HepG2 (cell line): ENCODE measurements around the gene ANXA6. TPM values are rescaled to one million over a fixed set of nuclear protein-coding genes. Genes with fewer than 3 reads are reported as not detected.

Source experiments
- AFF4 ChIP-seq: sonication (generic); formaldehyde crosslinking; IDR thresholded peaks from 2 replicates; pipeline ENCODE4 v1.4.0; 2020; ENCODE audit warnings: missing genetic modification reagents
- AHR ChIP-seq: IDR thresholded peaks from 2 replicates; pipeline ENCODE4 v1.6.1; 2018; ENCODE audit warnings: missing genetic modification reagents, missing compliant biosample characterization
- ARNT ChIP-seq: fragments of 450-650 bp; IDR thresholded peaks from 2 replicates; pipeline ENCODE4 v1.6.1; 2017
- CCAR2 ChIP-seq: fragments of 200-400 bp; formaldehyde crosslinking; optimal IDR thresholded peaks from 2 replicates; pipeline ENCODE3; 2018; ENCODE audit warnings: low read depth, mild to moderate bottlenecking, low read length, moderate library complexity
- CHCHD3 ChIP-seq: sonication (generic); formaldehyde crosslinking; IDR thresholded peaks from 2 replicates; pipeline ENCODE4 v1.8.0; 2022; ENCODE audit warnings: mild to moderate bottlenecking, missing genetic modification reagents, moderate library complexity
- MAFF ChIP-seq: IDR thresholded peaks from 2 replicates; pipeline ENCODE4 v1.6.1; 2011; ENCODE audit warnings: low read depth, low read length, improper control_type of control experiment
- MBD4 ChIP-seq: IDR thresholded peaks from 2 replicates; pipeline ENCODE4 v1.6.1; 2012; ENCODE audit warnings: low read length, inconsistent platforms, borderline replicate concordance
- ONECUT2 ChIP-seq: sonication (generic); formaldehyde crosslinking; IDR thresholded peaks from 2 replicates; pipeline ENCODE4 v1.4.0; 2020; ENCODE audit warnings: missing genetic modification reagents
- POLR2AphosphoS2 ChIP-seq: IDR thresholded peaks from 2 replicates; pipeline ENCODE4 v1.6.1; 2011; ENCODE audit warnings: low read depth, low read length, improper control_type of control experiment
- REPIN1 ChIP-seq: sonication (generic); formaldehyde crosslinking; IDR thresholded peaks from 2 replicates; pipeline ENCODE4 v1.8.0; 2022; ENCODE audit warnings: missing genetic modification reagents, low read depth, mild to moderate bottlenecking, borderline replicate concordance
- RORA ChIP-seq: sonication (generic); formaldehyde crosslinking; IDR thresholded peaks from 2 replicates; pipeline ENCODE4 v1.5.0; 2020; ENCODE audit warnings: mild to moderate bottlenecking, missing genetic modification reagents, moderate library complexity
- SALL2 ChIP-seq: sonication (generic); formaldehyde crosslinking; IDR thresholded peaks from 2 replicates; pipeline ENCODE4 v1.8.1; 2023; ENCODE audit warnings: mild to moderate bottlenecking, missing genetic modification reagents, inconsistent platforms
- SATB2 ChIP-seq: sonication (generic); formaldehyde crosslinking; IDR thresholded peaks from 2 replicates; pipeline ENCODE4 v1.5.0; 2020; ENCODE audit warnings: missing genetic modification reagents
- TBP ChIP-seq: sonication (generic); formaldehyde crosslinking; IDR thresholded peaks from 2 replicates; pipeline ENCODE4 v1.5.0; 2020; ENCODE audit warnings: missing genetic modification reagents
- TBX3 ChIP-seq: fragments of 450-650 bp; IDR thresholded peaks from 2 replicates; pipeline ENCODE4 v1.6.1; 2017; ENCODE audit warnings: antibody characterized with exemption, mild to moderate bottlenecking, inconsistent platforms, borderline replicate concordance
- ZNF362 ChIP-seq: sonication (generic); formaldehyde crosslinking; IDR thresholded peaks from 2 replicates; pipeline ENCODE4 v1.4.0; 2020; ENCODE audit warnings: missing genetic modification reagents, mild to moderate bottlenecking, borderline replicate concordance
- ZNF546 ChIP-seq: sonication (generic); formaldehyde crosslinking; conservative IDR thresholded peaks from 2 replicates; pipeline ENCODE4 v1.8.1; 2023; ENCODE audit warnings: mild to moderate bottlenecking, missing genetic modification reagents
- ZNF558 ChIP-seq: sonication (generic); formaldehyde crosslinking; IDR thresholded peaks from 2 replicates; pipeline ENCODE4 v1.9.0; 2022; ENCODE audit warnings: mild to moderate bottlenecking, missing genetic modification reagents, borderline replicate concordance
- ZNF883 ChIP-seq: sonication (generic); formaldehyde crosslinking; IDR thresholded peaks from 2 replicates; pipeline ENCODE4 v1.5.1; 2020; ENCODE audit warnings: mild to moderate bottlenecking, missing genetic modification reagents; ENCODE audit errors: not compliant biosample characterization
- polyA plus RNA-seq, 8 experiments: library from polyadenylated mRNA; depleted of rRNA in 3 of 8; stranded (reverse) in 7 of 8; unstranded in 1 of 8; fragments of >200 nt; fragmentation: Illumina TruSeq in 4 of 8; extraction: Trizol in 4 of 8; gene quantifications; 2 replicates each; pipeline versions ENCODE4 v1.2.1 to v1.2.3, GENCODE V29; 2011 to 2016; ENCODE audit warnings: low read depth in 4 of 8, missing spikeins in 1 of 8, mixed read lengths in 1 of 8; ENCODE audit not compliant: insufficient read depth in 1 of 8
- total RNA-seq, 5 experiments: library from RNA; depleted of rRNA; stranded (reverse); fragments of >200 nt; fragmentation: Illumina TruSeq; extraction: Trizol; gene quantifications; 2 replicates each; pipeline ENCODE4 v1.2.3, GENCODE V29; 2016; ENCODE audit warnings: low read depth in 1 of 5
- TF ChIP-seq, protein P1 (sequence below): fragments of 450-650 bp; IDR thresholded peaks from 2 replicates; pipeline ENCODE4 v1.6.1; 2017; ENCODE audit warnings: mild to moderate bottlenecking
- TF ChIP-seq, protein P2 (sequence below): IDR thresholded peaks from 2 replicates; pipeline ENCODE4 v1.6.1; 2016; ENCODE audit warnings: low read depth, control low read depth

ANXA6 gene
- total and polyA plus RNA-seq, 2 of the 13 experiments (the other 11 are each of a cell fraction or from before 2014, with no cell fraction given) = 103 to 125 TPM

DNA sequence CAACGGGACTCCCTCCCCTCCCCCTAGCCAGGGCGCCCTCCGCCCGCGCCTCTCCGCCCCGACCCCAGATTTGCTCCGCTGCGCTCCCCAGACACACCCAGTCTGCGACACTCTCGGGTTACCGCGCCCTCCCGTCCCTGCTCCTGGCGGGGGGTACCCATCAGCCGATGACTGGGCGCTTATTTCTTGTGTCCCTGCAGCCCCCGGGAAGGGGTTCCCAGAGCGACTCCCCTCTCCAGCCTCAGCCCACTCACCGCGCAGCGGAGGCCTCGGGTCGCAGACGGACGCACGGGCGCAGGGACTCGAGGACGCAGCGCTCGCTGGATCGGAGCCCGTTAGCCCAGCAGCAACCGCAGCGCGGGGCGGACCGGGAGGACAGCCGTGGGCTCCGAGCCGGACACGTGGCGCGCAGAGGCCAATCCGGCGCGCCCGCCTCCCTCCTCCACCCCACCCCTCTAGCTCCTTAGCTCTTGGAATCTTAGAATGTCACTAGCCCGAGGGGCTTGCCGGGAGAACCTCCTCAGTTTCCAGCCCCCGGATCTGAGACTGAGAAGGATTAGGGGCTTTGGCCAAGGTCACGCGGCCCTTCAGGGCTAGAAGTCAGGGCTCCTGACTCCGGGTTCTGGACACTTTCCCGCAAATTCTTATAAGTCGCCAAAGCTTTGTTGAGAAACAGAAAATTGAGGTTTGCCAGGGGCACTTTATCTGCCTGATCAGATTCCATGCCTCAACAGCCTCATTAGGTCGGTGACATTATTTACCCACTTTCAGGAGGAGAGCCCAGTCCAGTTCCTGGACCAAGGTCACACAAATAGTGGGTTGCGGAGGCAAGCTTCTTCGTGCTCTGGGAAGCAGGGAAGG lies at the start of gene ANXA6 (continued):
- TF ChIP-seq ZNF362 (CRISPR knock-in tag) (no peak), ONECUT2 (CRISPR knock-in tag) (no peak), AHR (CRISPR knock-in tag) (no peak), TBX3 (no peak), ARNT (no peak), SATB2 (CRISPR knock-in tag) (no peak), TBP (CRISPR knock-in tag) (no peak), ZNF546 (CRISPR knock-in tag) (peak; percentile 49; the same call in 1 of the 2 replicates), REPIN1 (CRISPR knock-in tag) (no peak), AFF4 (CRISPR knock-in tag) (no peak), POLR2AphosphoS2 (no peak), MAFF (no peak), MBD4 (no peak), SALL2 (CRISPR knock-in tag) (no peak; the same call in 1 of the 2 replicates), RORA (CRISPR knock-in tag) (no peak), CHCHD3 (CRISPR knock-in tag) (no peak), CCAR2 (no peak), ZNF558 (CRISPR knock-in tag) (peak; percentile 46; the same call in 1 of the 2 replicates), ZNF883 (CRISPR knock-in tag) (peak; percentile 91)
- TF ChIP-seq, protein P1, sequence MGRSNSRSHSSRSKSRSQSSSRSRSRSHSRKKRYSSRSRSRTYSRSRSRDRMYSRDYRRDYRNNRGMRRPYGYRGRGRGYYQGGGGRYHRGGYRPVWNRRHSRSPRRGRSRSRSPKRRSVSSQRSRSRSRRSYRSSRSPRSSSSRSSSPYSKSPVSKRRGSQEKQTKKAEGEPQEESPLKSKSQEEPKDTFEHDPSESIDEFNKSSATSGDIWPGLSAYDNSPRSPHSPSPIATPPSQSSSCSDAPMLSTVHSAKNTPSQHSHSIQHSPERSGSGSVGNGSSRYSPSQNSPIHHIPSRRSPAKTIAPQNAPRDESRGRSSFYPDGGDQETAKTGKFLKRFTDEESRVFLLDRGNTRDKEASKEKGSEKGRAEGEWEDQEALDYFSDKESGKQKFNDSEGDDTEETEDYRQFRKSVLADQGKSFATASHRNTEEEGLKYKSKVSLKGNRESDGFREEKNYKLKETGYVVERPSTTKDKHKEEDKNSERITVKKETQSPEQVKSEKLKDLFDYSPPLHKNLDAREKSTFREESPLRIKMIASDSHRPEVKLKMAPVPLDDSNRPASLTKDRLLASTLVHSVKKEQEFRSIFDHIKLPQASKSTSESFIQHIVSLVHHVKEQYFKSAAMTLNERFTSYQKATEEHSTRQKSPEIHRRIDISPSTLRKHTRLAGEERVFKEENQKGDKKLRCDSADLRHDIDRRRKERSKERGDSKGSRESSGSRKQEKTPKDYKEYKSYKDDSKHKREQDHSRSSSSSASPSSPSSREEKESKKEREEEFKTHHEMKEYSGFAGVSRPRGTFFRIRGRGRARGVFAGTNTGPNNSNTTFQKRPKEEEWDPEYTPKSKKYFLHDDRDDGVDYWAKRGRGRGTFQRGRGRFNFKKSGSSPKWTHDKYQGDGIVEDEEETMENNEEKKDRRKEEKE = no peak
- TF ChIP-seq, protein P2, sequence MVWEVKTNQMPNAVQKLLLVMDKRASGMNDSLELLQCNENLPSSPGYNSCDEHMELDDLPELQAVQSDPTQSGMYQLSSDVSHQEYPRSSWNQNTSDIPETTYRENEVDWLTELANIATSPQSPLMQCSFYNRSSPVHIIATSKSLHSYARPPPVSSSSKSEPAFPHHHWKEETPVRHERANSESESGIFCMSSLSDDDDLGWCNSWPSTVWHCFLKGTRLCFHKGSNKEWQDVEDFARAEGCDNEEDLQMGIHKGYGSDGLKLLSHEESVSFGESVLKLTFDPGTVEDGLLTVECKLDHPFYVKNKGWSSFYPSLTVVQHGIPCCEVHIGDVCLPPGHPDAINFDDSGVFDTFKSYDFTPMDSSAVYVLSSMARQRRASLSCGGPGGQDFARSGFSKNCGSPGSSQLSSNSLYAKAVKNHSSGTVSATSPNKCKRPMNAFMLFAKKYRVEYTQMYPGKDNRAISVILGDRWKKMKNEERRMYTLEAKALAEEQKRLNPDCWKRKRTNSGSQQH (CRISPR knock-in tag) = 0 out of 2 replicates have a peak, but pooled peaks have one; percentile 29
